PC-9 (cell line): ENCODE results near the gene PON1.

Experiments
- EZH2 ChIP-seq: fragments of 200-600 bp; sonication (generic); IDR thresholded peaks from 2 replicates; pipeline ENCODE4 v1.8.0; 2017; ENCODE audit warnings: antibody characterized with exemption, low read depth
- TF ChIP-seq, protein P1 (sequence below): fragments of 200-600 bp; sonication (generic); conservative IDR thresholded peaks from 2 replicates; pipeline ENCODE4 v1.6.1; 2017; ENCODE audit warnings: mixed run types, antibody characterized with exemption, mild to moderate bottlenecking, moderate library complexity

DNA sequence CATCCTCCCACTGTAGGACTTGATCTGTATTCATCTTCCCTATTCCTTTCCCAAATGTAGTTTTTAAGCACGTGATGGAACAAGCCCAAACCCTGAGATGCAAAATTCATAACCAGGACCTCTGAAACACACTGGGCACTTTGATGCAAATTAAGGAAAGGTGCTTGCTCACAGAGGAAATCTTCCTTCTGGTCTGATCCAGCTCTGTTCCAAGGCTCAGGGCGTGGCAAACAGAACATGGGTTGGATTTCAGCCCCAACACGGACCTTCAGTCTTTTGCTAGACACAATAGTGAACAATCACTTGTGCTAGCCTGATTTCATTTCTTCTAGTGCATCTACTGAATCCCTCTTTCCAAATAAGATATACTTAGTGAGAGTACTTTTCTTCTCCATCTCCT is 43.9 kb upstream of the PON1 start:
- TF ChIP-seq, protein P1, sequence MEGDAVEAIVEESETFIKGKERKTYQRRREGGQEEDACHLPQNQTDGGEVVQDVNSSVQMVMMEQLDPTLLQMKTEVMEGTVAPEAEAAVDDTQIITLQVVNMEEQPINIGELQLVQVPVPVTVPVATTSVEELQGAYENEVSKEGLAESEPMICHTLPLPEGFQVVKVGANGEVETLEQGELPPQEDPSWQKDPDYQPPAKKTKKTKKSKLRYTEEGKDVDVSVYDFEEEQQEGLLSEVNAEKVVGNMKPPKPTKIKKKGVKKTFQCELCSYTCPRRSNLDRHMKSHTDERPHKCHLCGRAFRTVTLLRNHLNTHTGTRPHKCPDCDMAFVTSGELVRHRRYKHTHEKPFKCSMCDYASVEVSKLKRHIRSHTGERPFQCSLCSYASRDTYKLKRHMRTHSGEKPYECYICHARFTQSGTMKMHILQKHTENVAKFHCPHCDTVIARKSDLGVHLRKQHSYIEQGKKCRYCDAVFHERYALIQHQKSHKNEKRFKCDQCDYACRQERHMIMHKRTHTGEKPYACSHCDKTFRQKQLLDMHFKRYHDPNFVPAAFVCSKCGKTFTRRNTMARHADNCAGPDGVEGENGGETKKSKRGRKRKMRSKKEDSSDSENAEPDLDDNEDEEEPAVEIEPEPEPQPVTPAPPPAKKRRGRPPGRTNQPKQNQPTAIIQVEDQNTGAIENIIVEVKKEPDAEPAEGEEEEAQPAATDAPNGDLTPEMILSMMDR, result no peak
- no peak for TF ChIP-seq EZH2
